ENCODE measurements around the gene PRKCQ. TPM values are rescaled to one million over a fixed set of nuclear protein-coding genes. Genes with fewer than 3 reads are reported as not detected.

PRKCQ gene
- total and polyA plus RNA-seq, 2 of the 4 experiments (the other 2 are of a cell fraction): under 0.01 to 0.03 TPM

- 17% methylated on average over 1 of the region's 9 CpGs; no CpG with 5 or more reads in 1 of the 2 experiments for WGBS, 2 experiments (ENCODE audit: extremely low coverage in 2 of 2, insufficient read length in 1 of 2)
- DNase-seq: no peak
- in situ Hi-C loops (cut with MboI; ENCODE audit: low sequenced_read_pairs): no loop called here
- Histone ChIP-seq H3K23ac (ENCODE audit: low read depth, low read length) (no peak overlapping the region), H2BK15ac (ENCODE audit: low read depth, low read length) (no peak overlapping the region), H3K4me2 (ENCODE audit: low read depth, low read length) (no peak overlapping the region), H3K27ac (ENCODE audit: insufficient read depth, low read length) (no peak overlapping the region), H3K14ac (replicated peaks; ENCODE audit: low read depth, low read length) (no peak overlapping the region), H3K27me3 (ENCODE audit: control insufficient read depth, insufficient read depth, low read length) (no peaks in the 10 kb centered on the region; the same call in 1 of the 2 replicates), H2AFZ (replicated peaks; ENCODE audit: low read length, poor library complexity) (no peak overlapping the region), H3K9me1 (ENCODE audit: insufficient read depth, low read length) (no peaks in the 10 kb centered on the region), H3K4me1 (ENCODE audit: control insufficient read depth, insufficient read depth, low read length) (no peaks in the 10 kb centered on the region), H3K18ac (ENCODE audit: low read depth, low read length) (no peak overlapping the region), H3K4ac (ENCODE audit: low read depth, low read length) (no peak overlapping the region), H3K36me3 (ENCODE audit: control insufficient read depth, insufficient read depth, low read length) (no peaks in the 10 kb centered on the region), H2BK5ac (ENCODE audit: low read depth, low read length, poor library complexity, severe bottlenecking) (no peak overlapping the region), H3K79me1 (ENCODE audit: low read depth in 1 of 2, low read length in 2 of 2) (no peaks in the 10 kb centered on the region), H3K9me3 (ENCODE audit: control insufficient read depth, insufficient read depth, low read length) (no peaks in the 10 kb centered on the region), H2BK120ac (ENCODE audit: low read depth, low read length) (no peak overlapping the region), H4K91ac (ENCODE audit: insufficient read depth, low read depth, low read length) (no peak overlapping the region), H4K5ac (ENCODE audit: low read depth, low read length) (no peak overlapping the region), H2AK9ac (replicated peaks; ENCODE audit: low read depth, low read length, poor library complexity) (no peak overlapping the region), H2AK5ac (ENCODE audit: low read depth, low read length) (no peak overlapping the region), H4K8ac (ENCODE audit: low read depth in 2 of 2, low read length in 2 of 2) (no peak overlapping the region), H3K56ac (ENCODE audit: extremely low read depth, insufficient read depth, low read length) (no peak overlapping the region), H4K20me1 (ENCODE audit: insufficient read depth, low read length) (no peaks in the 10 kb centered on the region), H2BK20ac (ENCODE audit: low read depth, low read length) (no peak overlapping the region), H3K4me3 (ENCODE audit: insufficient read depth, low read depth, low read length) (no peak overlapping the region), H3K9ac (ENCODE audit: low read depth, low read length) (no peak overlapping the region)
- POLR2A ChIA-PET (ENCODE audit: unreplicated experiment): no interaction called here
- TF ChIP-seq RCOR1 (IDR thresholded peaks at IDR 0.05; ENCODE audit: insufficient replicate concordance, low read length): no peak
- no peak for TF ChIP-seq CEBPB (IDR thresholded peaks at IDR 0.05; ENCODE audit: low read depth, low read length)
- no peak for TF ChIP-seq POLR2A (IDR thresholded peaks at IDR 0.05; ENCODE audit: low read depth, low read length)
- no peak for TF ChIP-seq USF2 (IDR thresholded peaks at IDR 0.05; ENCODE audit: low read depth, low read length)
- TF ChIP-seq CTCF (conservative IDR thresholded peaks at IDR 0.05; ENCODE audit: low read depth, low read length): no peak
- no peak for TF ChIP-seq NFE2L2 (IDR thresholded peaks at IDR 0.05; ENCODE audit: low read depth, low read length)
- no peak for TF ChIP-seq MXI1 (IDR thresholded peaks at IDR 0.05; ENCODE audit: borderline replicate concordance, low read depth, low read length)
- TF ChIP-seq MAZ (IDR thresholded peaks at IDR 0.05; ENCODE audit: borderline replicate concordance, low read depth, low read length): no peak
- no peak for TF ChIP-seq SMC3 (IDR thresholded peaks at IDR 0.05; ENCODE audit: low read depth, low read length)
- no peak for TF ChIP-seq RFX5 (IDR thresholded peaks at IDR 0.05; ENCODE audit: low read depth, low read length)
- no peak for TF ChIP-seq CHD1 (IDR thresholded peaks at IDR 0.05; ENCODE audit: low read depth, low read length)
- no peak for TF ChIP-seq FOS (IDR thresholded peaks at IDR 0.05; ENCODE audit: low read depth, low read length)
- TF ChIP-seq RAD21 (IDR thresholded peaks at IDR 0.05; ENCODE audit: low read length): no peak
- no peak for TF ChIP-seq MAFK (IDR thresholded peaks at IDR 0.05; ENCODE audit: low read depth, low read length)
- no peak for TF ChIP-seq ELK1 (IDR thresholded peaks at IDR 0.05; ENCODE audit: borderline replicate concordance, low read depth, low read length)
- no peak for TF ChIP-seq BHLHE40 (IDR thresholded peaks at IDR 0.05; ENCODE audit: low read depth, low read length)
- ATAC-seq (ENCODE audit: low read depth): no peak
- intact Hi-C loops (cut with micrococcal nuclease): no loop called here
- dilution Hi-C loops (cut with HindIII; ENCODE audit: low sequenced_read_pairs, unreplicated experiment): no loop called here
- CTCF ChIA-PET: no interaction called here
- BruUV-seq (replicated peaks): no TSS peak
Observed at GRCh38 chr10:6543431-6544005, 36.6 kb downstream of the PRKCQ start.
